Non-pigmented ciliary epithelial cell (primary cell): ENCODE measurements around the gene CALR.
"Not testable (repeated sequence)": the region's sequence is repeated elsewhere in the genome, so short reads cannot be mapped to it uniquely, and the experiment has no call there.

Experiments used
- DNase-seq: peaks from one replicate; pipeline ENCODE4 v3.0.0-alpha.2; 2010; ENCODE audit warnings: low read depth

Gene CALR

GRCh38 chr19:12933287-12934072 is 4.9 kb upstream of the CALR start, which contains the start of gene FARSA:
FARSA (minus strand) TSS chr19:12933711; CDS start chr19:12933696, 15 bp downstream.
- DNase-seq: peak; percentile 66

DNA sequence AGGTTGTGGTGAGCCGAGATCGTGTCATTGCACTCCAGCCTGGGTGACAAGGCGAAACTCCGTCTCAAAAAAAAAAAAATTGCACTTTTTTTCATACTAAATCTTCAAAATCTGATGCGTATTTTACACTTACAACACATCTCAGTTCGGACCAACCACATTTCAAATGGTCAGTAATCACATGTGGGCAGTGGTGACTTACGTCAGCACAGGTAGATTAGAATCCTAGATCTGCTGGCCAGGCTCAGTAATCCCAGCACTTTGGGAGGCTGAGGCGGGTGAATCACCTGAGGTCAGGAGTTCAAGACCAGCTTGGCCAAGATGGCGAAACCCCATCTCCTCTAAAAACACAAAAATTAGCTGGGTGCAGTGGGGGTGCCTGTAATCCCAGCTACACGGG is 3.3 kb upstream of the CALR start:
- no peak for DNase-seq

DNA sequence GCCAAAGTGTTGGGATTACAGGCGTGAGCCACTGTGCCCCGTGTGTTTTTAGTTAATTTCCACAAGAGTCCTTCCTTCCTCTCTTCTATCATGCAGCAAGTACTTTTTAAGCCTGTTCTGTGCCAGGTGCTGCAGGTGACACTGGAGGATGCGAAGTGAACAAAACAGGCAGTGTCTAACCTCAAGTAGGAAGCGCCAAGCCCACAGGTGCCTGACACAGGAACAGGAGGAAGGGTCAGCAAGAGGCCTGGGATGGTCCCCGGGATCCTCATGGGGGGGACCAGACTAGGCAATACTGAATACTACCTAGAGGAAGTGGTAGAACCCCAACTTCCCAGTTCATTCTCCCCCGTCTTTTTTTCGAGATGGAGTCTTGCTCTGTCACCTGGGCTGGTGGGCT is 1.8 kb upstream of the CALR start:
- DNase-seq: no peak

DNA sequence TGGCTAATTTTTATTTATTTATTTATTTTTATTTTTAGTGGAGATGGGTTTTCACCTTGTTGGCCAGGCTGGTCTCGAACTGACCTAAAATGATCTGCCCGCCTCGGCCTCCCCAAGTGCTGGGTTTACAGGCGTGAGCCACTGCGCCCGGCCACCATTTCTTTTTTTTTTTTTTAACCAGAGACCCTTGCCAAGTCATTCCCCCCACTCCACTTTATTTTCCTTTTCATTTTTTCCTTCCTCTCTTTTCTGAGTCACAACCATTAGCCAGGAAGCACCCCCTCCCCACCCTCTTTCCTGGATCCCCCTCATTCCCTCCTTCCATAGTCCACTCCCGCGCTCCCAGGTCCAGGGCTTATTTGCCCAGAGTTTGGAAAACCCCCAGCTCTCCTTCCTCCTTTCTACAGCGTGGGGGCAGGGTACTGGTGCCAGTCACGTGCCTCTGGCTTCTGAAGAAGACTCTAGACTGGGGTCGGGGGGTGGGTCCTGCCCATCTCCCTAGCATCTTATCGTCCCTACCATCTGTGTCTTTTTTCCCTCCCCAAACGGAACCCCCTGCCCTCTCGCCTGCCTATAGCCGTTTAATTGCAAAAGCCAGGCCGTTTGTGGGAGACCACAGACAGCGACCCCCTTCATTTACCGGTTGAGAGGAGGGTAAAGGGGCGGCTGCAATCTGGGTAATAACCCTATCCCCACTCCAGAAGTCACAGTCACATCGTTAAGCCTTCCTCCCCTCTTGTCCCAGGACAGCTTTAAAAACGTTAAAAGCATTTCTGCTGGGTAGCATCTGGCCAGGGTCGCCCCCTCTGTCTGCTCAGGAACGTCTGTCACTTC is 1.1 kb upstream of the CALR start:
- no peak for DNase-seq

- DNase-seq: peak; percentile 26
Measured at GRCh38 chr19:12938779-12939601, 581 bp downstream of the CALR start.

GRCh38 chr19:12939975-12940423 is 1.6 kb downstream of the CALR start:
- no peak for DNase-seq

DNA sequence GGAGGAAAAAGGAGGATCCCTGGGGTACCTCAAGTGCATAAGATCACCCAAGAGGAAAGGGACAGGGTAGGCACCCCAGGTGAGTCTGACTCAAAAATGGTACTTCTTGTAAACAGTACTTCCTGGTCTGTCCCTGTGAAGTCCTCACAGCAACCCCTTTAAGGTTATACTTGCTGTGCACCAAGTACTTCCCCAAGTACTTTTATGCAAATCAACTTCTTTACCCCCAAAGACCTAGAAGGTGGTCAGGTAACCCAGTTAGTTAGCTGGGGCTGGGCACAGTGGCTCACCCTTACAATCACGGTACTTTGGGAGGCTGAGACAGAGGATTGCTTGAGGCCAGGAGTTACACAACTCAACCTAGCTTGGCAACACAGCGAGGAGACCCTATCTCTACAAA is 2.5 kb downstream of the CALR start:
- DNase-seq: no peak

DNA sequence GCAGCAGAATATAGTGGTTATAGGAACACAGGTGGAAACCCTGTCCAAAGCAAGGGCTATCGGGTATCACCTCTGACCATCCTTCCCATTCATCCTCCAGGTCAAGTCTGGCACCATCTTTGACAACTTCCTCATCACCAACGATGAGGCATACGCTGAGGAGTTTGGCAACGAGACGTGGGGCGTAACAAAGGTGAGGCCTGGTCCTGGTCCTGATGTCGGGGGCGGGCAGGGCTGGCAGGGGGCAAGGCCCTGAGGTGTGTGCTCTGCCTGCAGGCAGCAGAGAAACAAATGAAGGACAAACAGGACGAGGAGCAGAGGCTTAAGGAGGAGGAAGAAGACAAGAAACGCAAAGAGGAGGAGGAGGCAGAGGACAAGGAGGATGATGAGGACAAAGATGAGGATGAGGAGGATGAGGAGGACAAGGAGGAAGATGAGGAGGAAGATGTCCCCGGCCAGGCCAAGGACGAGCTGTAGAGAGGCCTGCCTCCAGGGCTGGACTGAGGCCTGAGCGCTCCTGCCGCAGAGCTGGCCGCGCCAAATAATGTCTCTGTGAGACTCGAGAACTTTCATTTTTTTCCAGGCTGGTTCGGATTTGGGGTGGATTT is 5.1 kb downstream of the CALR start:
- no peak for DNase-seq

DNA sequence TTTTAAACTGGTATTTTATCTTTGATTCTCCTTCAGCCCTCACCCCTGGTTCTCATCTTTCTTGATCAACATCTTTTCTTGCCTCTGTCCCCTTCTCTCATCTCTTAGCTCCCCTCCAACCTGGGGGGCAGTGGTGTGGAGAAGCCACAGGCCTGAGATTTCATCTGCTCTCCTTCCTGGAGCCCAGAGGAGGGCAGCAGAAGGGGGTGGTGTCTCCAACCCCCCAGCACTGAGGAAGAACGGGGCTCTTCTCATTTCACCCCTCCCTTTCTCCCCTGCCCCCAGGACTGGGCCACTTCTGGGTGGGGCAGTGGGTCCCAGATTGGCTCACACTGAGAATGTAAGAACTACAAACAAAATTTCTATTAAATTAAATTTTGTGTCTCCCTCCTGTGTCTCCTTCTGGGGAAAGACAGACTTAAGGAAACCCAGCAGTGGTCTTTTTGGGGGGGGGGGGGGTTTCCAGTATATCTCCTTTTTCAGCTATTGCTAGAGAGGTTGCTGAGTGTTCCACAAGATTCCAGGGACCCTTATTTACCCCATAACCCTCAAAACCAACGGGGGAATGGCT is 5.8 kb downstream of the CALR start:
- DNase-seq: no peak

DNA sequence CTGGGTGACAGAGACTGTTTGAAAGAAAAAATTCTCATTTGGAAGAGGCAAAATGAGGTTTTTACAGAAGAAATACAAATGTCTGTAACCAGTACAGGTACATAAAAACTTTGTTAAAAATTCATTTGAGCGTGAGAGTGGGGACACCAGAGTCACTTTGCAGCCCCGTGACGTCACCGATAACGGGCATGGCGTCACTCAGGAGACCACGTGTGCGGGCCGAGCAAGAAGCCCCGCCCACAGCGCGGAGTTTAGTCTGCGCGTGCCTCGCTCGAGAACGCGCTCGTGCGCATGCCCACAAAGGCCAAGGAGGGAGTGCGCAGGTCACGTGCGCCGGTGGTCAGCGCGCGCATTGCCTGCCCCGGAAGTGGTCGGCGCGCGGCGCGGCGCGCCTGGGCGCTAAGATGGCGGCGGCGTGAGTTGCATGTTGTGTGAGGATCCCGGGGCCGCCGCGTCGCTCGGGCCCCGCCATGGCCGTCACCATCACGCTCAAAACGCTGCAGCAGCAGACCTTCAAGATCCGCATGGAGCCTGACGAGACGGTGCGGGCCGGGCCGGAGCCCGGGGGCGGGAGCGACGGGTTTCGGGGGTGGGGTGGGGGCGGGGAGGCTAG is 7.2 kb downstream of the CALR start, which contains the start of gene RAD23A:
Gene RAD23A (plus strand): TSS at position 384 of the 613 bp plus-strand sequence. CDS start 87 bp downstream, at position 471.
- peak; percentile 80 for DNase-seq

DNA sequence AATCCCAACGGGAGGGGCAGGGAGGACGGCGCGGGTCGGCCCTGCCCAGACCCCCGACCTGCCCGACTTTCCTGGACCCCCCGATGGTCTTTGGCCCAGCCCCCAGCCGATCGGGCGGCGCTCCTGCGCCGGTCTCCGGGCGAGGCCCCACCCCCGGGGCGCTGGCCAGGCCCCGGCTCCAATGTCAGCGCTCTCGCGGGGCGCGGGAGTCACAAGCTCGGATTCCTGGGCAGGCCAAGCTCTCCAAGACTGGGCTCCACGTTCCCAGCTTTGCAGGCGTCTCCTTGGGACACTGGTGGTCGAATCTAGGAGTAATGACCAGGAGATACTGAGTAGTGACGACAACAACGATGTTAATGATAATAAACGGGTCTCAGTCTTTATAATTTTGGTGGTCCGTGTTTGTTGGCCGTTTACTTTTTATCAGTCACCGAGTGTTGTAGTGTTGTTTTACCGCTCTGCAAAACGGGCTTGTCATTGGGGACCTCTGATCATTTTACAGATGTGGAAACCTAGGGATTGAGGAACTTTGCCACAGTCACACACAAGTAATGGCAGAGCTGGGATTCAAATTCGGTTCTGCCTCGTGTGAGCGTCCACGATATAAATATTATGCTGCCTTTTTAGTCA is 7.8 kb downstream of the CALR start:
- DNase-seq: peak; percentile 43

DNA sequence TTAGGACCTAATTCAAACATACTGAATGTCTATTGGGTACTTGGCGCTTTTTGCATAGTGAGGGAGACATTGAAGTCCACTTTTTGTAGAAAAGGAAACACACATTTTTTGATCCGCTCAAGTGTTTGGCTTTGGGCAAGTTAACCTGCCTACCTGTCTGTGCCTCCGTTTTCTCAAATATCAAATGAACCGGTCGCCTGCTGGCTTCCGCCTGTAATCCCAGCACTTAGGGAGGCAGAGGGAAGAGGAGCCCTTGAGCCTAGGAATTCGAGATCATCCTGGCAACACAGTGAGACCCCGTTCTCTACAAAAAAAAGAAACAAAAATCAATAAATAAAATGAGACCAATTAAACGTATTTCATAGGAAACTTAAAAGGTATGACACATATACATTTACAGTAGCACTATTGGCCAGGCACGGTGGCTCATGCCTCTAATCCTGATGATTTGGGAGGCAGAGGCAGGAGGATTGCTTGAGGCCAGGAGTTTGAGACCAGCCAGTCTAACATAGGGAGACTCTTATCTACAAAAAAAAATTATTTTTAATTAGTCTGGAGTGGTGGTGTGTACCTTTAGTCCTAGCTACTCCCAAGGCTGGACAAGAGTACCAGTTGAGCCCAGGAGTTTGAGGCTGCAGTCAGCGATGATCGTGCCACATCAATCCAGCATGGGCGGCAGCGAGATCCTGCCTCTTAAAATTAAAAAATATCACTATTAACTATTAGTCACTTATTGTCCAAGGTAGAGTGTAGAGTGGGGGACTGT is 8.5 kb downstream of the CALR start:
- DNase-seq: no peak

DNA sequence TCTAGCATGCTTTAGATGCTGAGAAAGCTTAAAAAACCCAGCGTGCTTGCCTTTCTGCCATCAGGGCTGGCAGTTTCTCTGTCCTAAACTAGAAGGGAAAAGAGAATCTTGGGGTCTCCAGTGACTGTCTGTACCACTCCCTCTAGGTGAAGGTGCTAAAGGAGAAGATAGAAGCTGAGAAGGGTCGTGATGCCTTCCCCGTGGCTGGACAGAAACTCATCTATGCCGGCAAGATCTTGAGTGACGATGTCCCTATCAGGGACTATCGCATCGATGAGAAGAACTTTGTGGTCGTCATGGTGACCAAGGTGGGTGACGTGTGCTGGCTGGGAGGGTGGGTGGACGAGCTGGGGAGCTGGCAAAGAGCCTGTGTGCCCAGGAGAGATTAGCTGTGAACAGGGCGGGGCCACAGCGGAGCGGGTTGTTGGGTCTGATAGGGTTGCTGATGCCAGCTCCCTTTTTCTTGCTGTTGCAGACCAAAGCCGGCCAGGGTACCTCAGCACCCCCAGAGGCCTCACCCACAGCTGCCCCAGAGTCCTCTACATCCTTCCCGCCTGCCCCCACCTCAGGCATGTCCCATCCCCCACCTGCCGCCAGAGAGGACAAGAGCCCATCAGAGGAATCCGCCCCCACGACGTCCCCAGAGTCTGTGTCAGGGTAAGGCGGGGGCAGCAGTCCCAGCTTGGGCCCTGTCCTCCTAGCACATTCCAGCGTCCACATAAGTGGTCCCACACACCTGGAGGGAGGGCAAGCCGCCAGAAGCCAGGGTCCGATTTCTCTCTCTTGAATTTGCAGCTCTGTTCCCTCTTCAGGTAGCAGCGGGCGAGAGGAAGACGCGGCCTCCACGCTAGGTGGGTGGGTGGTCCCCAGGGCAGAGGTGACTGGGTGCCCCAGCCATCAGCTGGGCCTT is 9.5 kb downstream of the CALR start:
- no peak for DNase-seq

GRCh38 chr19:12948612-12949362 is 10.4 kb downstream of the CALR start:
- DNase-seq: no peak

DNA sequence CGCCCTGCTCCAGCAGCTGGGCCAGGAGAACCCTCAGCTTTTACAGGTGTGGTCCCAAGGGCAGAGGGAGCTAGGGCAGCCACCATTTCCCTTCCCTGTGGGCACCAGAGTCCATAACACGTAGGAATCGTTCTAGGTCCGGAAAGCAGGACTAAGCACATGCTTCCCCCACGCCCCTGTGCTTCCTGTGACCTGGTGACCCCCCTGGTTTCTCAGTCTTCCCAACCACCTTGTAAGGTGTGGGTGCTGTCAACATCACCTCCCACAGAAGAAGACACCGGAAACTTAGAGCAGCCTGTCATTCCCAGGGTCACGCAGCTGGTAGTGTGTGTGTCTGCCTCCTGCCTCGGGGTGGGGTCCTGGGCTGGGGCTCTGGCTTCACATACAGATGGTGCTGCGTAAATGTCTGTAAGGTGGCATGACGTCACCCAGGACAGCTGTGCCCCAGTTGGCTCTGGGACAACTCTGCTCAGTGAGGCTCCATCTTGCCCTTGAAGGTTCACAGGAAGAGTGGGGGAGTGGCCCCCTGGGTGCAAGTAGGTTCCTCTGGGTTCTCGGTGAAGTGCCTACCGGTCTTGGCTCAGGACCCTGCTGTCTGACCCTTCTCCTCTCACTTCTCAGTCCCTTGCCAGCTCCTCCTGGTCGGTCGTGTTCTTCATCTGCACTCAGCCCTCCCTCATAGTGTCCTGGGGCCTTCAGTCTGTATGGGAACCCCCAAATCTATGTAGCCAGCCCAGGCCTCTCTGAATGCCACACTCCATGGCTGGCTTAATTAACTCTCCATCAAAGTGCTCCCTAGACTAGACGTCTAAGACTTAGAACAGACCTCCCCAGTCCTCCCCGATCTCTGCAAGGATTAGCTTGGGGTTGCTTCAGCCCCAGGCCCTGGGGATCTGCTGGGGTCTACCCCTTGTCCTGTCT is 11.2 kb downstream of the CALR start:
- no peak for DNase-seq

DNA sequence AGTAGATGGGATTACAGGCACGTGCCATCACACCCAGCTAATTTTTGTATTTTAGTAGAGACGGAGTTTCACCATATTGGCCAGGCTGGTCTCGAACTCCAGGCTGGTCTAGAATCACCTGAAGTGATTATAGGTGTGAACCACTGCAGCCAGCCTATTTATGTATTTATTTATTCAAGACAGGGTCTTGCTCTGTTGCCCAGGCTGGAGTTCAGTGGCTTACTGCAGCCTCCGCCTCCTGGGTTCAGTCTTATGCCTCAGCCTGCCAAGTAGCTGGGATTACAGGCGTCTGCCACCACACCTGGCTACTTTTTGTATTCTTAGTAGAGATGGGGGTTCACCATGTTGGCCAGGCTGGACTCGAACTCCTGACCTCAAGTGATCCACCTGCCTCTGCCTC is 13.6 kb downstream of the CALR start:
- not testable (repeated sequence) for DNase-seq
